ENCODE results near the gene ZNF775. TPM values are rescaled to one million over a fixed set of nuclear protein-coding genes. Genes with fewer than 3 reads are reported as not detected.

Gene ZNF775
- total and polyA plus RNA-seq, 2 of the 13 experiments (the other 11 are each of a cell fraction or from before 2014, with no cell fraction given) = 3.1 to 3.2 TPM

GRCh38 chr7:150378115-150378852 lies 846 bp upstream of the ZNF775 start:
- Histone ChIP-seq H3K79me2 (ENCODE audit: insufficient read depth, low read length) (peaks cover 39% of the 10 kb centered on the region), H3K27ac (ENCODE audit: extremely low read length, insufficient read depth, low read length) (peak overlapping the region; percentile 97), H3K9me3 (ENCODE audit: low read length) (no peaks in the 10 kb centered on the region), H2AFZ (ENCODE audit: low read length) (no peak overlapping the region), H3K27me3 (ENCODE audit: control insufficient read depth in 1 of 2, insufficient read depth in 2 of 2, low read length in 2 of 2) (no peaks in the 10 kb centered on the region), H3K36me3 (replicated peaks in 1 of 2; ENCODE audit: control insufficient read depth in 1 of 2, insufficient read depth in 2 of 2, low read length in 2 of 2) (peaks cover under 1 to 8% of the 10 kb centered on the region in 2 experiments; a peak in 2 of 5 replicates), H3K4me1 (ENCODE audit: insufficient read depth, low read length) (peaks cover 86% of the 10 kb centered on the region), H3K4me3 (replicated peaks in 1 of 3; ENCODE audit: insufficient read depth in 1 of 3, low read depth in 2 of 3, low read length in 3 of 3) (peak overlapping the region; percentile 84 to 92 (median 88)), H3K4me2 (ENCODE audit: low read depth, low read length) (peak overlapping the region; percentile 97), H3K9ac (ENCODE audit: insufficient read depth, low read depth, low read length) (peak overlapping the region; percentile 99), H4K20me1 (ENCODE audit: insufficient read depth, low read length) (peaks cover 3% of the 10 kb centered on the region; the same call in 1 of the 2 replicates)
- BruUV-seq (replicated peaks) = TSS peak; percentile 94
- intact Hi-C loops (cut with micrococcal nuclease; ENCODE audit: unreplicated experiment) (no loop called here), in situ Hi-C loops (cut with HindIII; ENCODE audit: extremely low pct_ligation_motif_present, low pct_unique_long_range_greater_than_20kb) (no loop called here)
- CTCF ChIA-PET (ENCODE audit: low intra/inter-chr PET ratio, low total read pairs) = interaction anchor here (0.8 to 2.3 kb wide), 2 partner anchors 10 to 22 kb away, joined by 3 to 8 read pairs; no protein-coding TSS in a partner anchor
- POLR2A ChIA-PET = interaction anchor here (1.0 to 4.7 kb wide), 15 partner anchors 8 to 62 kb away, joined by 3 to 107 read pairs (median 6); partner anchors contain the start of genes ACTR3C, LRRC61, RARRES2 and REPIN1
- WGBS (ENCODE audit: low lambda C conversion rate) = 0% methylated on average over 11 of the region's 32 CpGs
- DNase-seq (ENCODE audit: low spot score) (peak; percentile 82), ATAC-seq (peak; percentile 43), FAIRE-seq (peak; percentile 76)
- TF ChIP-seq MTA1 (CRISPR knock-in tag; IDR thresholded peaks at IDR 0.05; ENCODE audit: borderline replicate concordance) = 0 out of 2 replicates have a peak, but pooled peaks have one; percentile 25
- TF ChIP-seq ZNF850 (CRISPR knock-in tag; conservative IDR thresholded peaks at IDR 0.05) = 0 out of 2 replicates have a peak, but pooled peaks have one; percentile 48
- TF ChIP-seq NFRKB (IDR thresholded peaks at IDR 0.05) = no peak
- TF ChIP-seq HNF4G (IDR thresholded peaks at IDR 0.05; ENCODE audit: borderline replicate concordance, low read depth, low read length) = peak; percentile 40; the same call in 1 of the 2 replicates
- no peak for TF ChIP-seq HNF4G (CRISPR knock-in tag; IDR thresholded peaks at IDR 0.05; ENCODE audit: borderline replicate concordance, low read depth)
- no peak for TF ChIP-seq ZSCAN21 (CRISPR knock-in tag; IDR thresholded peaks at IDR 0.05; ENCODE audit: borderline replicate concordance)
- peak; percentile 89 for TF ChIP-seq U2AF1 (optimal IDR thresholded peaks at IDR 0.05; ENCODE audit: low read depth, low read length)
- 0 out of 2 replicates have a peak, but pooled peaks have one; percentile 27 for TF ChIP-seq DR1 (CRISPR knock-in tag; IDR thresholded peaks at IDR 0.05)
- TF ChIP-seq ZSCAN29 (CRISPR knock-in tag; conservative IDR thresholded peaks at IDR 0.05) = 0 out of 2 replicates have a peak, but pooled peaks have one; percentile 32
- no peak for TF ChIP-seq MEIS2 (CRISPR knock-in tag; IDR thresholded peaks at IDR 0.05)
- TF ChIP-seq THAP11 (CRISPR knock-in tag; IDR thresholded peaks at IDR 0.05) = 0 out of 2 replicates have a peak, but pooled peaks have one; percentile 14
- no peak for TF ChIP-seq MYNN (CRISPR knock-in tag; IDR thresholded peaks at IDR 0.05; ENCODE audit: low read depth)
- TF ChIP-seq ARNT (IDR thresholded peaks at IDR 0.05) = no peak
- TF ChIP-seq FOXO1 (CRISPR knock-in tag; IDR thresholded peaks at IDR 0.05) = no peak
- peak; percentile 45; the same call in 1 of the 2 replicates for TF ChIP-seq RXRB (CRISPR knock-in tag; IDR thresholded peaks at IDR 0.05; ENCODE audit: borderline replicate concordance)
- TF ChIP-seq CHCHD3 (CRISPR knock-in tag; IDR thresholded peaks at IDR 0.05) = no peak
- TF ChIP-seq HIC2 (CRISPR knock-in tag; IDR thresholded peaks at IDR 0.05; ENCODE audit: low read depth) = 0 out of 2 replicates have a peak, but pooled peaks have one; percentile 12
- 0 out of 2 replicates have a peak, but pooled peaks have one; percentile 26 for TF ChIP-seq ARNTL (CRISPR knock-in tag; IDR thresholded peaks at IDR 0.05)
- TF ChIP-seq ZNF232 (CRISPR knock-in tag; IDR thresholded peaks at IDR 0.05; ENCODE audit: borderline replicate concordance) = peak; percentile 53; the same call in 1 of the 2 replicates
- TF ChIP-seq NBN (conservative IDR thresholded peaks at IDR 0.05) = no peak
- no peak for TF ChIP-seq ZBTB10 (CRISPR knock-in tag; IDR thresholded peaks at IDR 0.05; ENCODE audit: borderline replicate concordance)
